ENCODE data around the gene ARHGAP27. TPM values are rescaled to one million over a fixed set of nuclear protein-coding genes. Genes with fewer than 3 reads are reported as not detected.
"Not testable (repeated sequence)": the region's sequence is repeated elsewhere in the genome, so short reads cannot be mapped to it uniquely, and the experiment has no call there.

The ARHGAP27 gene
- total and polyA plus RNA-seq, 12 donors: 15.2 to 65.8 (median 25.3) TPM

DNA sequence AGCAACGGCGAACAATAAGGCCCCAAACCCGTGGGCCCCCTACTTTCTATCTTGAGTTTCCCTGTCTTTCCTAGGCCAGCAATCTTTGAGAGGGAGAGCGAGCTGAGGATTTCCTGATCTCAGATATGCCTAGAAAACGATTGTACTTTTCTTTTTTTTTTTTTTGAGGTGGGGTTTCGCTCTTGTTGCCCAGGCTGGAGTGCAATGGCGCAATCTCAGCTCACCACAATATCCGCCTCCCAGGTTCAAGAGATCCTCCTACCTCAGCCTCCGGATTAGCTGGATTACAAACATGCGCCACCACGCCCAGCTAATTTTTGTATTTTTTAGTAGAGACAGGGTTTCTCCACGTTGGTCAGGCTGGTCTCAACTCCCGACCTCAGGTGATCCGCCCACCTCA is 15.0 kb upstream of the ARHGAP27 start:
- peak in 4 of 8 donors; percentile 18 to 29 (median 26) for ATAC-seq
- H3K27ac ChIP-seq: peak overlapping the region in 9 of 10 donors; percentile 38 to 81 (median 66)
- DNase-seq: not testable (repeated sequence)

DNA sequence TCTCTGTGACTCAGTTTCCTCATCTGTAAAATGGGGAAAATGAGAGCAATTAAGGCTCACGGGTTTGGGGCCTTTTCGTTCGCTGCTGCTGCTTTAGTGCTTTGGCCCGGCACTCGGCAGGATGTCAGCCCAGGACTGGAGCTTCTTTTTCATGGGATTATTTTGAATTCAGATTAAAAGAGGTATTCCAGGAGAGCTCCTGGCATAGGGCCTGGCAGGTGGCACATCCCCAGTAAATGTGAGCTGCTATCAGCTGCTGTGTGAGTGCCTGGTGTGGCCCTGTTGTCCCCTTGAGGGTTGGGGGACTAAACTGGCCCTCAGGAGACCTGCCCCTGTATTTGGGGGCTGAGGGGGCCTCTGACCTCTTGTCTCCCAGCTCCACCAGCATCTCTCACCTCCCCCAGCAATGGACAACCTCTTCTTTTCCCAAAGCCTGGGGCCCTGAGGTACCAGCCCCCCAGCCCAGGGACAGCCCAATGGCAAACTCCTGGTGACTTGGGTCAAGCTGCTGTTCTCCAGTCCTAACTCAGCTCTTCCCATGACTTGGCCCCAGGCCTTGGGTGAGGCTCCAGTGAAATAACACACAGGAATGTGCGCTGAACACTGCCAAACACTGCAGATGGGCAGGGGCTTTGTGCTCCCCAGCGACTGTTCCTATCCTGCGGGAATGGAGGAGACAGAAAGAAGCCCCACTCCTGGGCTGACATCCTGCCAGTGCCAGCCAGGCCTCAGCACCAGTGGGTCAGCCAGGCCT is 14.4 kb upstream of the ARHGAP27 start:
- H3K27me3 ChIP-seq; DNase-seq; intact Hi-C loops (cut with DNase I); H3K9me3 ChIP-seq; H3K4me3 ChIP-seq: not testable (repeated sequence)
- 71 to 79% methylated on average over 8 of the region's 8 CpGs for WGBS, 2 donors
- Histone ChIP-seq H3K27ac (peak overlapping the region in 9 of 10 donors; percentile 38 to 81 (median 66)), H3K36me3 (peaks cover 0 to 53% (median 3%) of the 10 kb centered on the region in 9 donors), H3K4me1 (peaks cover 0 to 31% (median 16%) of the 10 kb centered on the region in 9 donors)
- peak; percentile 35 to 64 (median 50) for ATAC-seq

More for the DNA sequence above, 15.0 kb upstream of the ARHGAP27 start:
- H3K4me3 ChIP-seq; H3K27me3 ChIP-seq; H3K9me3 ChIP-seq; intact Hi-C loops (cut with DNase I): not testable (repeated sequence)
- H3K4me1 ChIP-seq: peaks cover 0 to 31% (median 16%) of the 10 kb centered on the region in 9 donors
- peaks cover 0 to 58% (median 3%) of the 10 kb centered on the region in 9 donors for H3K36me3 ChIP-seq
- 68 to 75% methylated on average over 13 to 14 of the region's 14 CpGs for WGBS, 2 donors

DNA sequence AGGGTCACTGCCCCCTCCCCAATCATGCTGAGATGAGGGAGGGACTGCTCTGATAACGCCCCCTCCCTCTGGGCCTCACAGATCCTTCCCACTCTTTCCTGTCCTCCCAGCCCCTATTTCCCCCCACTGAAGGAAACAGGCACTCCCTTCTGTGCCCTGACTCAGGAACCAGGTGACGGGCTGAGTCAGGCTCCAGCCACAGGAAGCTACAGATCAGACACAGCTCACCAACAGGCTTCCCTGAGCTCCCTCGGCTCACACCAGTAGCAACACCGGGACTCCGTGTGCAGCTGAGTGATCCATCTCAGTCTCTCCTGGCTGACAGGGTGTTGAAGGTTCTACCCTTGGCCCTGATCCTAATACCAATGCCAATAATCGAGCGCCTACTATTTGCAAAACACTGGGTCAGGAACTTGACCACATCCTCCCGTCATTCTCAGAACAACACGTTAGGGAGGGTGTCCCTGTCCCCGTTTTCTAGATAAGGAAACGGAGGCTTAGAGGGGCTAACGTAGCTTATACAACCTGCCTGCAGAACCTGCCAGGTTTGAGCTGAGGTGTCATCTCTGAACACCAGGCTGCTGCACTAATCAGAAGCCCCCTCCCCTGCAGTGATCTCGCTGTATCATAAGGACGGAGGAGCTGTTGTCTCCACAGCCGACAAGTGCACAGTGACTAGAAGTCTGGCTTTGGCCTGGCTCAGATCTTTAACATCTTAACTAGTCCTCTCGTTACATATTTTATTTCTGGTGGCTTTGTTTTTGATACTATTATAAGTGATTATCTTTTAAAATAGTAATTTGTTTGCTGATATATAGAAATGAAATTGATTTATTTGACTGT is 13.5 kb upstream of the ARHGAP27 start:
- Histone ChIP-seq H3K4me1 (peaks cover 0 to 31% (median 16%) of the 10 kb centered on the region in 9 donors), H3K27ac (peak overlapping the region in 7 of 10 donors; percentile 40 to 74 (median 53)), H3K36me3 (peaks cover 0 to 51% (median 3%) of the 10 kb centered on the region in 9 donors)
- intact Hi-C loops (cut with DNase I); H3K9me3 ChIP-seq; H3K27me3 ChIP-seq; H3K4me3 ChIP-seq; DNase-seq: not testable (repeated sequence)
- ATAC-seq: peak; percentile 48 to 88 (median 80)
- WGBS, 2 donors: 45 to 65% methylated on average over 15 to 16 of the region's 16 CpGs

DNA sequence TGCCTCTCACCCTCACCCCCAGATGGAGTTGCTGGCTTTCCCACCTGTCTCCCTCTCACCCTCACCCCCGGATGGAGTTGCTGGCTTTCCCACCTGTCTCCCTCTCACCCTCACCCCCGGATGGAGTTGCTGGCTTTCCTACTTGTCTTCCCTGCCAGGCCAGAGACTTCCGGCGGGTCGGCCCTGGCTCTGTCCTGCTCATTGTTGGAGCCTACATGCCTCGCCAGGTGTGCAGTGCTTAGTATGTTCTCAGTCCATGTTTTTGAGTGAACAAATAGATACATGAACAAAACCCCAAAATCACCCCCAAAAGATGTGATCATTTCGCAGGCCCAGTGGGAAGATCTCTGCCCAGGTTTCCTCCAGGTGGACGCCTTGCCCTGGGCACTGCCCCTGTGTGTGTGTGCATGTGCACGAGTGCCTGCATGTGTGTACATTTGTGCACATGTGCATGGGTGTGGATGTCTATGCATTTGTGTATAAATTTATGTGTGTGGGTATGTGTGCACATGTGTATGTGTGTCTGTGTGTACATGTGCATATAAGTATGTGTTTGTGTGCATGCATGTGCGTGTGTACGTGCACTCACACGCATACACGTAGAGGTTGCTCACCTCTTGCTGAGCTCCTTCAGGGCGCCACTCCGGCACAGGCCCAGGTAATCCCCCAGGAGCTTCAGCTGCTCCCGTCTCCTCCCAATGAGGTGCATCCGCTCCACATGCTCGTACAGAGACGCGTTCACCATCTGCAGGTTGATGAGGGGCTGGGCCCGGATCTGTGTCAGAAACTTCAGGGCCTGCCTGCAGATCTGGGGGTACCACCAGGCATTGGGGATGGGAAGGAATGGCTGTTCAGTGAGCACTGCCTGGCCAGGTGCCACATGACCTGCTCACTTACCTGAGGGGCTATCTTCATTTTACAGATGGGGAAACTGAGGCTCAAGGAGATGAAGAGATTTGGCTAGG is 12.5 kb upstream of the ARHGAP27 start:
- H3K4me3 ChIP-seq; H3K27me3 ChIP-seq; H3K9me3 ChIP-seq; intact Hi-C loops (cut with DNase I); DNase-seq; ATAC-seq: not testable (repeated sequence)
- Histone ChIP-seq H3K27ac (peak overlapping the region in 5 of 10 donors; percentile 14 to 64 (median 40)), H3K4me1 (peaks cover 0 to 35% (median 16%) of the 10 kb centered on the region in 9 donors), H3K36me3 (peaks cover 0 to 52% (median 3%) of the 10 kb centered on the region in 9 donors)
- WGBS, 2 donors: 78 to 86% methylated on average over 21 of the region's 21 CpGs

DNA sequence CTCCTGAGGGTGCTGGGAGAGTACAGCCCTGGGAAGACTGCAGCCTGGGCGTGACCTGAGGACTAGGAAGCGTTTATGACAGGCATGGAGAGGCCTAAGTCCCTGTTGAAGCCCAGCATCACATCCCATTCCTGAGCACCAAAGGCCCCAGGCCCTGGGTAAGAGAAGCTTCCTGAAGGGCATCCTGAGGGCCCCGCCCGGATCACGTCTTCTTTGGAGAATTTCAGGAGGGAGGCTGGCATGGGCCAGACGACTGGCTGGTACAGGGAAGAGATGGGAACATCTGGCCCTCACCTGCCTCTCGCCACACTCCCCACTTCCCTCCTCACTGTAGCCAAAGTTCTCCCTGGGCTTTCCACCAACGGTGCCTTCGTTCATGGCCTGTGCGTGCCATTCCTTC is 11.6 kb upstream of the ARHGAP27 start:
- WGBS, 2 donors: 81 to 92% methylated on average over 10 of the region's 10 CpGs
- ATAC-seq; intact Hi-C loops (cut with DNase I); DNase-seq; H3K9me3 ChIP-seq; H3K4me3 ChIP-seq; H3K27ac ChIP-seq; H3K27me3 ChIP-seq: not testable (repeated sequence)
- H3K36me3 ChIP-seq: peaks cover 0 to 59% (median 3%) of the 10 kb centered on the region in 9 donors
- peaks cover 0 to 37% (median 16%) of the 10 kb centered on the region in 9 donors for H3K4me1 ChIP-seq

DNA sequence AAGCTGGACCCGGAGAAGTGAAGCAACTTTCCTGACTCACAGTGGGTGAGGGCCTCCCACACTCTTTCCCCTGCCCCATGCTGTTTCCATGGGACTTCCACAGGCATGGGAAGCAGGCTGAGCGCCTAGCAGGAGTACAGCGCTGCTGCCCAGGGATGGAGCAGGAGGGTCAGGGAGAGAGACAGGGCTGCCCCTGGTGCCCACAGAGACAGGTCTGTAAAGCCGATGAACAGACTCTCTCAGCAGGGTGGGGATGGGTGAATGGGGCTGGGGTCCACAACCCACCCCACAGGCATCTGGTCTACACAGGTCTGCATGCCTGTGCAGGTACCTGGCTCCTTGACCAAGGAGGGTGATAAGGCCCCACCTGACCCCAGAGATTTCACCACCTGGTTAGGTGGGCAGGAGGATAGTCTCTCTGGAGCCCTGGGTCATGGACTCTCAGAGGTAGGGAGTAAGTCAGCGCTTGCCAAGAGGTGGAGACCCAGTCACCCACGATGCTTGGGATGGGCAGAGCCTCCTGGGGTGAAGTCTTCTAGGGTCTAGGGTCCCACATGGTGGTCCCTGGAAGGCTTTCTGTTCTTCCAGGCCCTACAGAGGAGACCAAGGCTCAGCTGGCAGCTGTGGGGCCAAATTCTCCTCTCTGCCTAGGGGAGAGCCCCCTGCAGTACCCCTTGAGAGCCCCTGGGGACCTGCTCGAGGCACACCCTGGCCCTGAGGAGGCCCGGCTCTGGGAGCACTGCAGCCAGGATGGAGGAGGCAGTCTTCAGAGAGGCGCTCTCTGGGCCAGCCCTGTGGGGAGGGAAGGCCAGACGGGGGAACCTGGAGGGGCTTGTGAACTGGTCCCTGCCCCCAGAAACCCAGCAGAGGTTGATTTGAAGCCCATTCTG is 10.9 kb upstream of the ARHGAP27 start:
- not testable (repeated sequence) for DNase-seq, H3K4me3 ChIP-seq
- peaks cover 0 to 61% (median 4%) of the 10 kb centered on the region in 9 donors for H3K36me3 ChIP-seq

More for the DNA sequence above, 10.9 kb upstream of the ARHGAP27 start:
- intact Hi-C loops (cut with DNase I); ATAC-seq; H3K27ac ChIP-seq; H3K9me3 ChIP-seq; H3K27me3 ChIP-seq: not testable (repeated sequence)
- WGBS, 2 donors: 81 to 87% methylated on average over 7 to 9 of the region's 10 CpGs
- peaks cover 0 to 37% (median 16%) of the 10 kb centered on the region in 9 donors for H3K4me1 ChIP-seq
